Cardiac muscle cell (in vitro differentiated cells and primary cell): ENCODE data around the gene MAN2C1. TPM values are rescaled to one million over a fixed set of nuclear protein-coding genes. Genes with fewer than 3 reads are reported as not detected.

Source experiments
- polyA plus RNA-seq: library from polyadenylated mRNA; unstranded; fragments of >200 nt; fragmentation: Nextera tagmentation; extraction: Ambion mirVana; gene quantifications from 2 replicates; pipeline ENCODE4 v1.2.1, GENCODE V29; 2016
- total RNA-seq: library from RNA; depleted of rRNA; stranded (reverse); fragments of >200 nt; gene quantifications from 2 replicates; pipeline ENCODE4 v1.2.3, GENCODE V29; 2016

The MAN2C1 gene
- total and polyA plus RNA-seq, 2 experiments from 2014 or later: 157 to 244 TPM

Other genes with a start within 250 kb of the MAN2C1 start
- gene C15orf39, start 166.7 kb downstream of the MAN2C1 start, total RNA-seq: 28.9 and 35.1 TPM in 2 replicates
- 8.6 and 12.8 TPM in 2 replicates for gene C15orf39, start 166.7 kb downstream of the MAN2C1 start, polyA plus RNA-seq
- gene GOLGA6C, start 110.3 kb downstream of the MAN2C1 start, total RNA-seq: 0.07 and 0.09 TPM in 2 replicates
- not detected in 2 replicates for gene GOLGA6C, start 110.3 kb downstream of the MAN2C1 start, polyA plus RNA-seq
- 0.06 and 0.28 TPM in 2 replicates for gene GOLGA6D, start 85.8 kb downstream of the MAN2C1 start, total RNA-seq
- gene GOLGA6D, start 85.8 kb downstream of the MAN2C1 start, polyA plus RNA-seq: 0.29 TPM in 1 of 2 replicates, not detected in the other
- 66.3 and 94.3 TPM in 2 replicates for gene COMMD4, start 32.5 kb downstream of the MAN2C1 start, total RNA-seq
- gene COMMD4, start 32.5 kb downstream of the MAN2C1 start, polyA plus RNA-seq: 62.2 and 98.8 TPM in 2 replicates
- gene NEIL1, start 21.6 kb downstream of the MAN2C1 start, total RNA-seq: 35.7 and 71.2 TPM in 2 replicates
- 42.2 and 70.6 TPM in 2 replicates for gene NEIL1, start 21.6 kb downstream of the MAN2C1 start, polyA plus RNA-seq
- gene SIN3A, start 83.1 kb upstream of the MAN2C1 start, total RNA-seq: 32.8 and 41.1 TPM in 2 replicates
- 19.2 and 28.4 TPM in 2 replicates for gene SIN3A, start 83.1 kb upstream of the MAN2C1 start, polyA plus RNA-seq
- 24.3 and 26.7 TPM in 2 replicates for gene PTPN9, start 210.7 kb upstream of the MAN2C1 start, total RNA-seq
- gene PTPN9, start 210.7 kb upstream of the MAN2C1 start, polyA plus RNA-seq: 29.2 and 37.3 TPM in 2 replicates